GM12865 (cell line): ENCODE measurements around the gene CRTAP.

Experiments
- DNase-seq: peaks from one replicate; pipeline ENCODE4 v3.0.0; 2010; ENCODE audit warnings: low read depth
- H3K4me3 ChIP-seq: 2 replicates; pipeline ENCODE4 v1.5.1; 2011; ENCODE audit warnings: mild to moderate bottlenecking, low read depth, low read length, control low read depth
- TF ChIP-seq, protein P1 (sequence below): IDR thresholded peaks from 2 replicates; pipeline ENCODE4 v1.5.1; 2011; ENCODE audit warnings: low read length, control low read depth, low read depth, inconsistent platforms; ENCODE audit not compliant: insufficient read depth; ENCODE audit errors: missing control alignments

Gene CRTAP

DNA sequence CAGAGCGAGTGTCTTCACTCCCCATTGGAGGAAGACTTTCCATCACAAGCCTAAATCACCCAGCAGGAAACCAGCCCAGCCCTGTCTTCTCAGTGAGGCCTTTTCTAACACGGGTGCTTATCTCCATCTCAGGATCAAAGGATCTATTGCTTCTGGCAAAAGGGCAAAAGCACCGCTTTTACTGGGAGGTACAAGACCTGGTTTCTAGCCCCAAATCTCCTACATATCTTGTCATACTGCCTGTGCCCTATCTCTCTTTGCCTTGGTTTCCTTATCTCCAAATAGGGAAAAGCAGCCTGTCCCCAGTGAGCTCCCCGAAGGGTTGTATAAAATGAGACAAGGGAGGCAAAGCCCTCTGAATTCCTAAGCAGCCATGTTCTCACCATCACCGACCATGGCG, 22.1 kb upstream of the CRTAP start:
- TF ChIP-seq, protein P1, sequence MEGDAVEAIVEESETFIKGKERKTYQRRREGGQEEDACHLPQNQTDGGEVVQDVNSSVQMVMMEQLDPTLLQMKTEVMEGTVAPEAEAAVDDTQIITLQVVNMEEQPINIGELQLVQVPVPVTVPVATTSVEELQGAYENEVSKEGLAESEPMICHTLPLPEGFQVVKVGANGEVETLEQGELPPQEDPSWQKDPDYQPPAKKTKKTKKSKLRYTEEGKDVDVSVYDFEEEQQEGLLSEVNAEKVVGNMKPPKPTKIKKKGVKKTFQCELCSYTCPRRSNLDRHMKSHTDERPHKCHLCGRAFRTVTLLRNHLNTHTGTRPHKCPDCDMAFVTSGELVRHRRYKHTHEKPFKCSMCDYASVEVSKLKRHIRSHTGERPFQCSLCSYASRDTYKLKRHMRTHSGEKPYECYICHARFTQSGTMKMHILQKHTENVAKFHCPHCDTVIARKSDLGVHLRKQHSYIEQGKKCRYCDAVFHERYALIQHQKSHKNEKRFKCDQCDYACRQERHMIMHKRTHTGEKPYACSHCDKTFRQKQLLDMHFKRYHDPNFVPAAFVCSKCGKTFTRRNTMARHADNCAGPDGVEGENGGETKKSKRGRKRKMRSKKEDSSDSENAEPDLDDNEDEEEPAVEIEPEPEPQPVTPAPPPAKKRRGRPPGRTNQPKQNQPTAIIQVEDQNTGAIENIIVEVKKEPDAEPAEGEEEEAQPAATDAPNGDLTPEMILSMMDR, result no peak
- DNase-seq, result no peak
- no peak overlapping the region for H3K4me3 ChIP-seq

GRCh38 chr3:33092496-33093254, 21.1 kb upstream of the CRTAP start:
- H3K4me3 ChIP-seq, result no peak overlapping the region
- TF ChIP-seq, protein P1, result no peak
- DNase-seq, result no peak

DNA sequence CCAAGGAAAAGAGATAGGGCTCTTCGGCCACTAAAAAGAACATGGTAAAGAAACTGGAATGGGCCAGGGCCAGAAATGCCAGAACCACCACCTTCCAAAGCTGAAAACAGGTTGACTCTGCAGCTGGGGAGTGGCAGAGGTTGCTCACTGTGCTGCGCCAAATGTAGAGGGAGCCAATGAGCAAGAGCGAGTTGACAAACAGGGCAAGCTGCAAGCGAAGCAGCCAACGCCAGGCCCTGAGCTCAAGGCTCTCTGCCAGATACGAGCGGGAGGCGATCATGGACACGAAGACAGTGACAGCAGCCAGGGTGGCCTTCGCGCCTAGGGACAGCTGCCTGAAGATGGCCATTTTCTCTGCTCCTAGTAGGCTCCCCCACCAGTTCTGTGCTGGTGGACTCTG, 20.0 kb upstream of the CRTAP start:
- DNase-seq, result no peak
- no peak overlapping the region for H3K4me3 ChIP-seq
- TF ChIP-seq, protein P1, result no peak

GRCh38 chr3:33095436-33095835, 18.4 kb upstream of the CRTAP start:
- TF ChIP-seq, protein P1, result no peak
- H3K4me3 ChIP-seq, result peak overlapping the region; percentile 64
- DNase-seq, result no peak

DNA sequence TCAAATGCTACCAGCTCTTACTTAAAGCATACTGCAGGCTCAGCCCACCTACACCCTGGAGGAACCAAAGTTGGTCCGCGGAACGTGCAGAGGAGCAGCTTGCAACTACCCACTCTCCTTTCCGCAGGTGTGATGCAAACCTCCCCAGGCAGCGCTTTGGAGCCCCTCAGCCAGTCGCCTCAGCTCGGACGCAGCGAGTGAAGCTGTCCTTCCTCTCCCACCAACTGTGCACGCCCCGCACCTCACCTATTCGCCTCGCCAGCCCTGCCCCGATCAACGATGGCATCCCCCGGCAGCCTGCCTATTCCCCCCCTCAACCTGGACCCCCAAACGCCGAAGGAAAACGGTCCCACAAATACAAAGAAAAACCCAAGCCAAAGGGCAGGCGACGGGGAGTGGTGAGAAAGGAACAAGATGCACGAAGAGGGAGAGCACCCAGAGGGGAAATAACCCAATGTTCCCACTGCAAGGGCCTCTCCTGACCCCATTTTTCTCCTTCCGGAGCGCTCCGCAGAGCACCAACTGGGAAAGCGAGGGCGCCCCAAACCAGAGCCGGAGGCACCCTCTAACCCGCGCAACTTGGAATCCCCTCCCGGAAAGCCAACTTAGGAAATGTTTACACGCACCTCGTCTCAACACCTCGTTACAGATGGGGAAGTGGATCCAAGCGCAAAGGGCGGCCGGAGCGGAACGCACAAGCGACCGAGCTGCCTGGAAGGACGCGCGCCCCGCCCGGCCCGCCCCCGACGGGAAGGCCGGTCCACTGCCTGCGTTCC, 17.5 kb upstream of the CRTAP start:
- peak overlapping the region; percentile 64 for H3K4me3 ChIP-seq
- TF ChIP-seq, protein P1, result no peak
- DNase-seq, result peak; percentile 70

GRCh38 chr3:33099109-33099645, 14.6 kb upstream of the CRTAP start:
- no peak for DNase-seq
- no peak overlapping the region for H3K4me3 ChIP-seq
- TF ChIP-seq, protein P1, result no peak
